ENCODE data around the gene RASGRP4.
"Not testable (repeated sequence)": the region's sequence is repeated elsewhere in the genome, so short reads cannot be mapped to it uniquely, and the experiment has no call there.

Gene RASGRP4

GRCh38 chr19:38413416-38413815 lies 12.6 kb downstream of the RASGRP4 start:
- DNase-seq (ENCODE audit: low read depth) = no peak

- no peak for DNase-seq (ENCODE audit: low read depth)
Observed at GRCh38 chr19:38412961-38413360, 13.1 kb downstream of the RASGRP4 start.

- DNase-seq (ENCODE audit: low read depth) = no peak
Observed at GRCh38 chr19:38412491-38412890, 13.5 kb downstream of the RASGRP4 start.

GRCh38 chr19:38411898-38412297 lies 14.1 kb downstream of the RASGRP4 start:
- not testable (repeated sequence) for DNase-seq (ENCODE audit: low read depth)

- no peak for DNase-seq (ENCODE audit: low read depth)
Observed at GRCh38 chr19:38411041-38411712, 14.8 kb downstream of the RASGRP4 start.

GRCh38 chr19:38410407-38410806 lies 15.6 kb downstream of the RASGRP4 start:
- not testable (repeated sequence) for DNase-seq (ENCODE audit: low read depth)

GRCh38 chr19:38409631-38410133 lies 16.3 kb downstream of the RASGRP4 start:
- no peak for DNase-seq (ENCODE audit: low read depth)

- DNase-seq (ENCODE audit: low read depth) = no peak
Observed at GRCh38 chr19:38405276-38405675, 20.7 kb downstream of the RASGRP4 start.

GRCh38 chr19:38404858-38405257 lies 21.2 kb downstream of the RASGRP4 start:
- DNase-seq (ENCODE audit: low read depth) = no peak

GRCh38 chr19:38402967-38403674 lies 22.9 kb downstream of the RASGRP4 start, which contains the start of gene FAM98C:
FAM98C (plus strand) TSS chr19:38403093; CDS start chr19:38403154, 61 bp downstream.
- peak; percentile 94 for DNase-seq (ENCODE audit: low read depth)

- DNase-seq (ENCODE audit: low read depth) = no peak
Observed at GRCh38 chr19:38402623-38402966, 23.4 kb downstream of the RASGRP4 start.

GRCh38 chr19:38401148-38401547 lies 24.9 kb downstream of the RASGRP4 start:
- no peak for DNase-seq (ENCODE audit: low read depth)

GRCh38 chr19:38400361-38400760 lies 25.7 kb downstream of the RASGRP4 start:
- no peak for DNase-seq (ENCODE audit: low read depth)

- no peak for DNase-seq (ENCODE audit: low read depth)
Observed at GRCh38 chr19:38399537-38399936, 26.5 kb downstream of the RASGRP4 start.

- no peak for DNase-seq (ENCODE audit: low read depth)
Observed at GRCh38 chr19:38399081-38399480, 26.9 kb downstream of the RASGRP4 start.

- DNase-seq (ENCODE audit: low read depth) = no peak
Observed at GRCh38 chr19:38395381-38396114, 30.5 kb downstream of the RASGRP4 start.

GRCh38 chr19:38394488-38394887 lies 31.5 kb downstream of the RASGRP4 start:
- no peak for DNase-seq (ENCODE audit: low read depth)

- DNase-seq (ENCODE audit: low read depth) = no peak
Observed at GRCh38 chr19:38392707-38393308, 33.2 kb downstream of the RASGRP4 start.

- DNase-seq (ENCODE audit: low read depth) = no peak
Observed at GRCh38 chr19:38391911-38392464, 34.0 kb downstream of the RASGRP4 start.

- no peak for DNase-seq (ENCODE audit: low read depth)
Observed at GRCh38 chr19:38389957-38390924, 35.8 kb downstream of the RASGRP4 start.
